GM10248 (cell line): ENCODE measurements around the gene DAAM1.

Experiments used
- CTCF ChIA-PET: fragments of 300-600 bp; sonication (Branson Sonifier 250); formaldehyde crosslinking; extraction: SDS; loops from one replicate; lab custom pipeline; 2021; ENCODE audit warnings: antibody characterized with exemption; lab: Yijun Ruan, JAX
- POLR2A ChIA-PET: fragments of 350-650 bp; sonication (Branson Sonifier 250); formaldehyde crosslinking; extraction: SDS; loops from one replicate; lab custom pipeline; 2020; ENCODE audit warnings: antibody characterized with exemption; lab: Yijun Ruan, JAX
- DNase-seq: peaks from one replicate; pipeline ENCODE4 v3.0.0; 2012; ENCODE audit errors: extremely low spot score
- TF ChIP-seq, protein P1 (sequence below): IDR thresholded peaks from 2 replicates; pipeline ENCODE4 v1.5.1; 2012; ENCODE audit warnings: mild to moderate bottlenecking, low read depth; ENCODE audit errors: extremely low read depth, missing control alignments, control extremely low read depth

DAAM1 gene

DNA sequence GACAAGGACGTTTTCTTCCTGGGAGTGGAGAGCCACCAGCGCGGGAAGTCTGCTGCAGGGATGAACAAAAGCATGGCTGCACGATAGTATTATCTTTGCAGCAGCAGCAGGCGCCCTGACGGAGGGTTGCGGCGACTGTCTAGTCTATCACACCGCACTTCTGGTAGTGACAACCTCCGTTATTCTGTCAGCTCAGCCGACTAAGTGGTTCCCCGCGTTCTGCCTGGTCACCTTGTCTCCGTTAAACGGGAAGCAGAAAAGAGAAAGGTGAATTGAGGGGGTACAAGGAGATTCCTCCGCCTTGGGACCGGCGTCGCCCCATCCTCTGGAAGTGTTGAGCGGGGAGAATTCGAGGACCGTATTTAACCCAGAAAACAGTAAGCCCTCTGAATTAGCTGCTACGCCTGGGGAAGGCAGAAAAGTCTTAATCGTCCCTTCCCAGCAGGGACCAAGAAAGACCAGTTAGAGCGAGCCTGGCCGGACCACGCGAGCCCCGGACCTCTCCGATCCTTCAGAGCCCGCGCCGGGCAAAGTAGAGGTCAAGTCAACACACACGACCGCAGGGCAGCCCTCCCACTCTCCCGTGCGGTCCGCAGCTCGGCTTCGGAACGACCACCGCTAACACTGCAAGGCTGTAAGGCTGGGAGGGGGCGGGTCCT lies 536 bp upstream of the DAAM1 start:
- TF ChIP-seq, protein P1, sequence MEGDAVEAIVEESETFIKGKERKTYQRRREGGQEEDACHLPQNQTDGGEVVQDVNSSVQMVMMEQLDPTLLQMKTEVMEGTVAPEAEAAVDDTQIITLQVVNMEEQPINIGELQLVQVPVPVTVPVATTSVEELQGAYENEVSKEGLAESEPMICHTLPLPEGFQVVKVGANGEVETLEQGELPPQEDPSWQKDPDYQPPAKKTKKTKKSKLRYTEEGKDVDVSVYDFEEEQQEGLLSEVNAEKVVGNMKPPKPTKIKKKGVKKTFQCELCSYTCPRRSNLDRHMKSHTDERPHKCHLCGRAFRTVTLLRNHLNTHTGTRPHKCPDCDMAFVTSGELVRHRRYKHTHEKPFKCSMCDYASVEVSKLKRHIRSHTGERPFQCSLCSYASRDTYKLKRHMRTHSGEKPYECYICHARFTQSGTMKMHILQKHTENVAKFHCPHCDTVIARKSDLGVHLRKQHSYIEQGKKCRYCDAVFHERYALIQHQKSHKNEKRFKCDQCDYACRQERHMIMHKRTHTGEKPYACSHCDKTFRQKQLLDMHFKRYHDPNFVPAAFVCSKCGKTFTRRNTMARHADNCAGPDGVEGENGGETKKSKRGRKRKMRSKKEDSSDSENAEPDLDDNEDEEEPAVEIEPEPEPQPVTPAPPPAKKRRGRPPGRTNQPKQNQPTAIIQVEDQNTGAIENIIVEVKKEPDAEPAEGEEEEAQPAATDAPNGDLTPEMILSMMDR = no peak
- DNase-seq = peak; percentile 22
- CTCF ChIA-PET = interaction anchor here (1.0 to 1.7 kb wide), 3 partner anchors 21 to 296 kb away, joined by 3 to 4 read pairs (median 3); partner anchors contain the start of genes JKAMP and L3HYPDH
- POLR2A ChIA-PET = no interaction called here

- TF ChIP-seq, protein P1 = no peak
- POLR2A ChIA-PET = interaction anchor here (1.3 kb wide), 1 partner anchor 21 kb away, joined by 3 read pairs; no protein-coding TSS in a partner anchor
- peak; percentile 28 for DNase-seq
- CTCF ChIA-PET = interaction anchor here (0.8 to 2.1 kb wide), 8 partner anchors 13 to 295 kb away, joined by 3 to 8 read pairs (median 4); partner anchors contain the start of genes JKAMP and L3HYPDH
These were observed 771 bp downstream of the DAAM1 start for GRCh38 chr14:59189091-59189785.

DNA sequence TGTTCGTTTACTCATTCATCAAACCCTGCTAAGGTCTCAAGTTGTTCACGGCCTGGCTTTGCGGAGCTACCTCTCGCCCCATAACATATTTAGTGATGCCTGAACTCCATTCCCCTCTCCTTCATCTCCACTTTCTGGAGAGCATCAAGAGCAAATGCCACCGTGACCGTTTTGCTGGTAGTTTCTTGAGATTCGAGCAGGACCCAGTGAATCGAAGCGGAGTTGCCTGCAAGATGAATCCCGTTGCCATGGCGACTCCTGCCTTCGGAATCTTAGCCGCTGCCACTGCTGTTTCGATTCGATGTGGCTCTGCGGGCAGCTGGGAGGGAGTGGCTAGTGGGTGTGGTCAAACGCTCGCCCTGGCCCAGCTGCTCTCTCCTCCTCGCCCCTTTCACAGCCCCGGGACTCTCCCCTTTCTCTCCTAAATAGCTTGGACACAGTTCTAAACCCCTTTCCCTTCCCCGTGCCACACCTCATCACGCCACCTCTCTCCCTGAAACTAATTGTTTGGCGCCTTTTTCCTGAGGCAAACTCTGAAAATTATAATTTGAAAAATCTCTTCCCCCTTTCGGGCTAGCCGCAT lies 1.4 kb downstream of the DAAM1 start:
- TF ChIP-seq, protein P1 = no peak
- DNase-seq = peak; percentile 84
- POLR2A ChIA-PET = interaction anchor here (0.6 to 1.3 kb wide), 2 partner anchors 20 to 243 kb away, joined by 3 to 4 read pairs; no protein-coding TSS in a partner anchor
- CTCF ChIA-PET = interaction anchor here (0.8 to 2.1 kb wide), 6 partner anchors 12 to 294 kb away, joined by 3 to 8 read pairs (median 4); partner anchors contain the start of genes JKAMP and L3HYPDH

DNA sequence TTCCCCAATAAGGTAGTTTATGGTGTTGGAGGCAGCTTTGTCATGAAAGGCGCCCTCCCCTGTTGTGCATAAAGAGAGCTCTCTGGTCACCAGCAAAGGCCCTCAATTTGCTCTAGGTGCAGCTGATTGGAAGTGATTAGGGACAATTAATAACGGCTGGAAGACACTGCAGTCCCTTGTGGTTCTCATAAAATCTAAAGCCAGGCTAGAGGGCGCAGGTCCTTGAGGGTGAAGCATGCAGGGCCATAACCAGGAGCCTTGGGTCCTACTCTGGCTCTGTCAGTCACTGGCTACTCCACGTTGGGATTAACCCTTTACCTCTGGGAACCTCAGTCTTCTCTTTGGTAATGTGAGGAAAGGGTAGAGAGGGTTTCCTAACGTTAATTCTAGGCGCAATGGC lies 1.9 kb downstream of the DAAM1 start:
- POLR2A ChIA-PET = interaction anchor here (0.6 kb wide), 1 partner anchor 242 kb away, joined by 4 read pairs; no protein-coding TSS in a partner anchor
- CTCF ChIA-PET = interaction anchor here (0.8 to 2.1 kb wide), 4 partner anchors 11 to 294 kb away, joined by 3 to 8 read pairs (median 4); partner anchors contain the start of genes JKAMP and L3HYPDH
- peak; percentile 24 for DNase-seq
- TF ChIP-seq, protein P1 = peak; percentile 37

GRCh38 chr14:59195912-59196311 lies 7.4 kb downstream of the DAAM1 start:
- CTCF ChIA-PET = no interaction called here
- DNase-seq = no peak
- POLR2A ChIA-PET = no interaction called here
- TF ChIP-seq, protein P1 = no peak

- TF ChIP-seq, protein P1 = no peak
- POLR2A ChIA-PET = no interaction called here
- no peak for DNase-seq
- CTCF ChIA-PET = no interaction called here
These were observed 9.3 kb downstream of the DAAM1 start for GRCh38 chr14:59197695-59198262.
